Trophoblast cell (in vitro differentiated cells and primary cell): ENCODE results near the gene SPOCK2.
A peak's percentile ranks its signal among the peaks of the same experiment; 100 is the strongest.

Experiments used
- DNase-seq, 2 donors: peaks; one replicate each; pipeline ENCODE4 v3.0.0-alpha.2; 2016
- H2AFZ ChIP-seq: 2 replicates; pipeline ENCODE4 v1.6.1; 2013; ENCODE audit warnings: low read length, moderate library complexity, mild to moderate bottlenecking; ENCODE audit not compliant: insufficient read depth, poor library complexity
- H2AK5ac ChIP-seq: 2 replicates; pipeline ENCODE4 v1.6.1; 2013; ENCODE audit warnings: mild to moderate bottlenecking, low read length
- H2BK120ac ChIP-seq: 2 replicates; pipeline ENCODE4 v1.6.1; 2013; ENCODE audit warnings: low read length, mild to moderate bottlenecking, moderate library complexity; ENCODE audit not compliant: insufficient read depth, poor library complexity
- H2BK12ac ChIP-seq: 2 replicates; pipeline ENCODE4 v1.6.1; 2013; ENCODE audit warnings: mild to moderate bottlenecking, low read length, moderate library complexity
- H2BK5ac ChIP-seq: 2 replicates; pipeline ENCODE4 v1.6.1; 2013; ENCODE audit warnings: low read length, low read depth, moderate library complexity, mild to moderate bottlenecking; ENCODE audit not compliant: poor library complexity
- H3K14ac ChIP-seq: 2 replicates; pipeline ENCODE4 v1.6.1; 2013; ENCODE audit warnings: mild to moderate bottlenecking, low read length
- H3K18ac ChIP-seq: 2 replicates; pipeline ENCODE4 v1.6.1; 2013; ENCODE audit warnings: mild to moderate bottlenecking, low read length
- H3K23ac ChIP-seq: 2 replicates; pipeline ENCODE4 v1.6.1; 2013; ENCODE audit warnings: low read length
- H3K27ac ChIP-seq: 2 replicates; pipeline ENCODE4 v1.5.1; 2013; ENCODE audit warnings: low read depth, mild to moderate bottlenecking, inconsistent platforms, low read length, moderate library complexity
- H3K27me3 ChIP-seq: 2 replicates; pipeline ENCODE4 v1.6.1; 2013; ENCODE audit warnings: inconsistent platforms, mild to moderate bottlenecking, low read length, moderate library complexity; ENCODE audit not compliant: insufficient read depth
- H3K36me3 ChIP-seq, 2 experiments: 1 replicate in 1 of 2; 2 replicates in 1 of 2; pipeline ENCODE4 v1.6.1; 2013; ENCODE audit warnings: low read length in 2 of 2, mild to moderate bottlenecking in 2 of 2, moderate library complexity in 1 of 2; ENCODE audit not compliant: insufficient read depth in 2 of 2, control insufficient read depth in 1 of 2
- H3K4ac ChIP-seq: 2 replicates; pipeline ENCODE4 v1.6.1; 2013; ENCODE audit warnings: low read depth, mild to moderate bottlenecking, low read length, moderate library complexity
- H3K4me1 ChIP-seq, 2 experiments: 1 replicate in 1 of 2; 2 replicates in 1 of 2; pipeline ENCODE4 v1.6.1; 2013; ENCODE audit warnings: low read length in 2 of 2, mild to moderate bottlenecking in 2 of 2, moderate library complexity in 1 of 2; ENCODE audit not compliant: insufficient read depth in 2 of 2, control insufficient read depth in 1 of 2
- H3K4me2 ChIP-seq: 2 replicates; pipeline ENCODE4 v1.6.1; 2013; ENCODE audit warnings: inconsistent platforms, mild to moderate bottlenecking, low read length, moderate library complexity
- H3K4me3 ChIP-seq: 2 replicates; pipeline ENCODE4 v1.5.1; 2013; ENCODE audit warnings: mild to moderate bottlenecking, low read depth, low read length, inconsistent platforms
- H3K79me1 ChIP-seq: one replicate; pipeline ENCODE4 v1.6.1; 2013; ENCODE audit warnings: low read length
- H3K79me2 ChIP-seq: 2 replicates; pipeline ENCODE4 v1.6.1; 2013; ENCODE audit warnings: low read length, mild to moderate bottlenecking; ENCODE audit not compliant: control insufficient read depth, insufficient read depth, poor library complexity
- H3K9ac ChIP-seq: 2 replicates; pipeline ENCODE4 v1.6.1; 2013; ENCODE audit warnings: mild to moderate bottlenecking, low read length
- H3K9me3 ChIP-seq: 2 replicates; pipeline ENCODE4 v1.6.1; 2013; ENCODE audit warnings: low read depth, mild to moderate bottlenecking, control low read depth, inconsistent platforms, low read length; ENCODE audit not compliant: insufficient read depth
- H4K12ac ChIP-seq: 2 replicates; pipeline ENCODE4 v1.6.1; 2013; ENCODE audit warnings: low read depth, mild to moderate bottlenecking, low read length, moderate library complexity
- H4K8ac ChIP-seq: 2 replicates; pipeline ENCODE4 v1.6.1; 2013; ENCODE audit warnings: low read depth, mild to moderate bottlenecking, low read length, moderate library complexity
- H4K91ac ChIP-seq: one replicate; pipeline ENCODE4 v1.6.1; 2013; ENCODE audit warnings: low read depth, mild to moderate bottlenecking, low read length, moderate library complexity
- WGBS: extraction: QIAGEN DNeasy Blood & Tissue Kit; methylation state at CpG from one replicate; pipeline ENCODE4 v1.1.7; 2013; ENCODE audit warnings: missing lambda C conversion rate; ENCODE audit not compliant: insufficient read length, insufficient coverage; ENCODE audit errors: extremely low coverage; 5-methylcytosine and 5-hydroxymethylcytosine counted together

Gene SPOCK2

DNA sequence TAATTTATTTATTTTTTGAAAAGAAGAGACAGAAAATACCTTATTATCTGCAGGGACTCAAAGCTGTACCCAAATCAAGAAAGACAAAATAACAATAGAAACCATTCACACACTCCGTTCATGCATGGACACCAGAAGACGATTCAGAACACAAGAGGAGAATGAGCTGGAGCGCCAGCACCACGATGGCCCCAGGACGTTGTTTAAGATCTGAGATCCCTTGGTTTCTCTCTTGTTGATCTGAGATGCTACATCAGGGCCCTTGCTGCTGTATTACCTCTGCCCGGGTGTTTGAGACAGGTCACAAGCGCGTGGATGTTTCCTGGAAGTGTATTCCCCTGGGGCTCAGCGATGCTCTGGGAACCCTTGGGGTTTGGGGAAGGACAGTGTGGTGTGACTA lies 77.3 kb downstream of the SPOCK2 start:
- Histone ChIP-seq H3K79me2 (peaks cover 5% of the 10 kb centered on the region), H4K8ac (no peak overlapping the region), H3K4me1 (peaks cover 28 to 31% of the 10 kb centered on the region in 2 experiments), H3K18ac (no peak overlapping the region), H3K4ac (no peak overlapping the region), H2AFZ (no peak overlapping the region), H3K27ac (no peak overlapping the region), H3K4me2 (no peak overlapping the region), H3K23ac (no peak overlapping the region), H4K91ac (no peak overlapping the region), H2AK5ac (no peak overlapping the region), H2BK120ac (no peak overlapping the region), H3K36me3 (peaks cover 32 to 34% of the 10 kb centered on the region in 2 experiments), H3K9me3 (peaks cover 2% of the 10 kb centered on the region), H3K4me3 (no peak overlapping the region), H2BK12ac (no peak overlapping the region), H2BK5ac (no peak overlapping the region), H3K14ac (no peak overlapping the region), H3K9ac (no peak overlapping the region), H3K27me3 (no peaks in the 10 kb centered on the region), H4K12ac (no peak overlapping the region), H3K79me1 (peaks cover 26% of the 10 kb centered on the region)
- no peak for DNase-seq
- no CpG with 5 or more reads among the region's 9 CpGs for WGBS

DNA sequence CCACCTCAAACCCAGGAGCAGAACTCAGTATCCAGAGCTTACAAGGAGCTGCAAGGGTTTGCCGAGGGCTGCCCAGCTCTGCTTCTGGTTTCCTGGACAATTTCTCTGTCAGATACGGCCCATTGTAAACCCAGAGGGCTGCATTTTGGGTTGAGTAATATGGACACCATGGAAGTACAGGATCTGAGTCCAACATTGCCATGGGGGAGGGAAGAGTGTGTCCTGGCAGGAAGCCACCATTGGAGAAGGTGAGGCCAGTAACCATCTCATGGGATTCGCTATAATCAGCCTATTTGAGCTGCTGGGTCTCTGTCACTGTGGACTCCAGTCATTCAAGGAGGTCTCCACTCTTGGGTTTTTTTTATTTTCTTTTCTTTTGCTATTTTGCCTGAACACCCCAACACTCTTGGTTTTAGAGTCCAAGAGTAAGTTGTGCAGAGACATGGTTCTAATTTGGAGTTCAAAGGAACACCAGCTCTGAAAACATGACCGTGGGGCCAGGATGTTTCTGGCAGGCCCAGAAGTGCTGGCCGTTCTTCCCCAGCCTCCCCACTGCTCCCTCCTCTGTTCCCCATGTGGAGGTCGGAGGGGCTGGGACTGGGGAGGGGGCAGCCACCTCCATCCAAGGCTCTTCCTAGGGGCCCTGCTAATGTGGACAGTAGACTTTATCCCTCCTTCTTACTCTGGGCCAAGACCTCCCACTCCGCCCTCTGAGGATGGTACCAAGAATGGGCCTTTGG lies 77.9 kb downstream of the SPOCK2 start:
- Histone ChIP-seq H3K27ac (peak overlapping the region; percentile 97), H3K9me3 (peaks cover 2% of the 10 kb centered on the region), H3K4ac (peak overlapping the region; percentile 64), H3K36me3 (peaks cover 34 to 36% of the 10 kb centered on the region in 2 experiments), H4K8ac (peak overlapping the region; percentile 88), H3K79me2 (peaks cover 5% of the 10 kb centered on the region), H3K9ac (no peak overlapping the region), H4K12ac (peak overlapping the region; percentile 71), H3K23ac (no peak overlapping the region), H4K91ac (peak overlapping the region; percentile 85), H3K27me3 (no peaks in the 10 kb centered on the region), H3K4me3 (no peak overlapping the region), H2AK5ac (peak overlapping the region; percentile 87), H2AFZ (peak overlapping the region; percentile 40), H3K18ac (peak overlapping the region; percentile 87), H3K4me1 (peaks cover 26 to 28% of the 10 kb centered on the region in 2 experiments), H3K79me1 (peaks cover 26% of the 10 kb centered on the region), H2BK12ac (peak overlapping the region; percentile 98), H3K4me2 (no peak overlapping the region), H3K14ac (peak overlapping the region; percentile 70), H2BK5ac (peak overlapping the region; percentile 80), H2BK120ac (peak overlapping the region; percentile 95)
- no CpG with 5 or more reads among the region's 7 CpGs for WGBS
- DNase-seq: no peak

DNA sequence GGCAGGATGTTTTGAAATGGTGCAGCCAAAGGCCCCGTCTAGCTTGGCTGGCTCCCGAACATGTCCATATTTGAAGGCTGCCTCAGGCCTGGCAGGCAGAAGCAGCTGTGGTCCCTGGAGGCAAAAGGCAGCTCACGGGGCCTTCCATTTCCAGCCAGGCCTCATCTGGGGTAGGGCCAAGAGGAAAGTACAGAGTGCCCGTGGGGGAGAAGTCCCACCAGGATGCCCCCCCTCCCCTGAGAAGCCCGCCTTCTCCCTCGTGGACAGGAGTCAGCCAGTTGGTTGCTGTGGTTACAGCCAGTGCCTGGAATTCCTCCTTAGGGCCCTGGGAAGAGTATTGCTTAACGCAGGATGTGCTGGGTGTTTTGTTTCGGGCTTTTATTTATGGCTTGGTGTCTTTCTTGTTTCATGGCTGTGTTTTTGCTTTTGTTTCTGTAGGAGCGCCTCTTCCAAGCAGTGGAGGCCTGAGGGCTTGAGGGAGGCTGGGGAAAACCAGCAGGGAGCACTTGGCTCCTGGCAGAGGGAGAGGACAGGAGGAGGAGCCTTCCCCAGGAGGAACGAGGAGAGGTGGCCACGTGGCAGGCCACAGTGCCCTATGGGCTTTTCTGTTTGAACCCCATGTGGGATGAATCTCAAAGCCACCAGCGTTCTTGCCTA lies 78.8 kb downstream of the SPOCK2 start:
- Histone ChIP-seq H3K79me2 (peaks cover 5% of the 10 kb centered on the region), H3K27me3 (no peaks in the 10 kb centered on the region), H2BK5ac (peak overlapping the region; percentile 80), H2BK120ac (peak overlapping the region; percentile 95), H3K4me1 (peaks cover 26 to 28% of the 10 kb centered on the region in 2 experiments), H2AK5ac (peak overlapping the region; percentile 87), H3K14ac (peak overlapping the region; percentile 65), H3K9me3 (peaks cover 2% of the 10 kb centered on the region), H3K4me2 (peak overlapping the region; percentile 17), H3K4ac (peak overlapping the region; percentile 64), H3K36me3 (peaks cover 34 to 36% of the 10 kb centered on the region in 2 experiments), H3K27ac (peak overlapping the region; percentile 97), H4K12ac (peak overlapping the region; percentile 71), H3K9ac (no peak overlapping the region), H4K8ac (peak overlapping the region; percentile 88), H4K91ac (peak overlapping the region; percentile 86), H3K79me1 (peaks cover 24% of the 10 kb centered on the region), H3K4me3 (no peak overlapping the region), H3K18ac (peak overlapping the region; percentile 87), H2AFZ (peak overlapping the region; percentile 82), H2BK12ac (peak overlapping the region; percentile 98), H3K23ac (no peak overlapping the region)
- no CpG with 5 or more reads among the region's 12 CpGs for WGBS
- peak; percentile 72 to 88 for DNase-seq

DNA sequence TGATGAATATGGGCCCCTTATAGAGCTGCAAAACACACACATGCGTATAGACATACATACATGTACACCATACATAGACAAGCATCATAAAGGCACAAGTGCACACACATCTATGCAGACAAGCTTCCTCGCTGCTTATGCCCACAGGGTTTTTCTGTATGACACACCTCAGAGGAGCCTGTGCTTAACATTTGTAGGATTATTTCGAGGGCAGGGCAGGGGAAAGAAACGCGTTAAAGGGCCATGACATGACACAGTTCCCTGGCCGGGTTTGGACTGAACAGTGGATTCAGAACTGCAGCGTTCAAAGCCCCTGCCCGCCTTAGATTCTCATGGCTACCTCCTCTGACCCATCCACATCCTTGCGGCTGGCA lies 79.3 kb downstream of the SPOCK2 start:
- Histone ChIP-seq H3K27me3 (no peaks in the 10 kb centered on the region), H3K9me3 (peaks cover 2% of the 10 kb centered on the region), H4K8ac (peak overlapping the region; percentile 68), H3K36me3 (peaks cover 34 to 36% of the 10 kb centered on the region in 2 experiments), H4K91ac (peak overlapping the region; percentile 86), H2AK5ac (peak overlapping the region; percentile 22), H3K4me1 (peaks cover 26 to 28% of the 10 kb centered on the region in 2 experiments), H2AFZ (peak overlapping the region; percentile 82), H3K4ac (no peak overlapping the region), H3K79me1 (peaks cover 22% of the 10 kb centered on the region), H3K4me2 (peak overlapping the region; percentile 17), H3K27ac (peak overlapping the region; percentile 97), H2BK12ac (peak overlapping the region; percentile 82), H3K23ac (no peak overlapping the region), H3K14ac (peak overlapping the region; percentile 65), H3K4me3 (no peak overlapping the region), H4K12ac (peak overlapping the region; percentile 58), H2BK120ac (peak overlapping the region; percentile 88), H3K18ac (peak overlapping the region; percentile 59), H2BK5ac (peak overlapping the region; percentile 80), H3K79me2 (peaks cover 5% of the 10 kb centered on the region), H3K9ac (no peak overlapping the region)
- DNase-seq: peak; percentile 87 to 96
- no CpG with 5 or more reads among the region's 9 CpGs for WGBS
